Liver (tissue), 9 donors: ENCODE results near the gene APBA2. TPM values are rescaled to one million over a fixed set of nuclear protein-coding genes. Genes with fewer than 3 reads are reported as not detected.

ENCODE experiments used
- DNase-seq: peaks from one replicate; pipeline ENCODE4 v3.0.0-alpha.2; 2017; ENCODE audit warnings: low spot score
- H3K27ac ChIP-seq, 2 donors: one replicate each; pipeline ENCODE4 v1.7.0; 2013; ENCODE audit warnings: inconsistent platforms in 2 of 2, low read length in 2 of 2, control low read depth in 1 of 2, low read depth in 1 of 2, mild to moderate bottlenecking in 1 of 2
- H3K27me3 ChIP-seq, 4 donors: one replicate each; pipeline versions ENCODE4 v1.6.1 to v1.7.0; 2013; ENCODE audit warnings: low read length in 3 of 4, inconsistent platforms in 1 of 4, mild to moderate bottlenecking in 1 of 4, moderate library complexity in 1 of 4; ENCODE audit not compliant: control insufficient read depth in 4 of 4, insufficient read depth in 4 of 4
- H3K36me3 ChIP-seq, 4 donors: one replicate each; pipeline versions ENCODE4 v1.6.1 to v1.7.0; 2013; ENCODE audit warnings: low read length in 3 of 4, mild to moderate bottlenecking in 3 of 4, low read depth in 1 of 4, moderate library complexity in 1 of 4; ENCODE audit not compliant: control insufficient read depth in 4 of 4, insufficient read depth in 3 of 4
- H3K4me1 ChIP-seq, 4 donors: one replicate each; pipeline versions ENCODE4 v1.6.1 to v1.7.0; 2013; ENCODE audit warnings: low read length in 3 of 4, mild to moderate bottlenecking in 3 of 4, moderate library complexity in 1 of 4; ENCODE audit not compliant: control insufficient read depth in 4 of 4, insufficient read depth in 4 of 4
- H3K4me3 ChIP-seq, 3 donors: one replicate each; pipeline versions ENCODE4 v1.6.1 to v1.7.0; 2013; ENCODE audit warnings: low read length in 3 of 3, control low read depth in 1 of 3, low read depth in 1 of 3, mild to moderate bottlenecking in 1 of 3
- H3K9ac ChIP-seq, 2 donors: one replicate each; pipeline ENCODE4 v1.7.0; 2013; ENCODE audit warnings: low read length in 2 of 2, mild to moderate bottlenecking in 2 of 2, moderate library complexity in 2 of 2, control low read depth in 1 of 2, low read depth in 1 of 2
- H3K9me3 ChIP-seq, 4 donors: one replicate each; pipeline versions ENCODE4 v1.6.1 to v1.7.0; 2013; ENCODE audit warnings: low read length in 3 of 4; ENCODE audit not compliant: control insufficient read depth in 4 of 4
- ATF3 ChIP-seq: IDR thresholded peaks from 2 replicates; pipeline ENCODE4 v1.6.1; 2016; ENCODE audit warnings: antibody characterized with exemption
- CTCF ChIP-seq: fragments of 150-350 bp; IDR thresholded peaks from 2 replicates; pipeline ENCODE4 v1.5.1; 2017; ENCODE audit warnings: improper control_type of control experiment, low read depth, low read length; ENCODE audit not compliant: missing input control
- EGR1 ChIP-seq, 2 donors: IDR thresholded peaks; 2 replicates each; pipeline ENCODE4 v1.6.1; 2016 to 2018; ENCODE audit warnings: antibody characterized with exemption in 2 of 2, low read depth in 2 of 2
- FOXA1 ChIP-seq: IDR thresholded peaks from 2 replicates; pipeline ENCODE4 v1.6.1; 2016; ENCODE audit warnings: antibody characterized with exemption
- FOXA2 ChIP-seq: IDR thresholded peaks from 2 replicates; pipeline ENCODE4 v1.6.1; 2016; ENCODE audit warnings: antibody characterized with exemption
- HNF4A ChIP-seq, 2 donors: conservative IDR thresholded peaks; 2 replicates each; pipeline ENCODE4 v1.6.1; 2016; ENCODE audit warnings: antibody characterized with exemption in 2 of 2, mild to moderate bottlenecking in 2 of 2
- HNF4G ChIP-seq: IDR thresholded peaks from 2 replicates; pipeline ENCODE4 v1.6.1; 2016; ENCODE audit warnings: antibody characterized with exemption
- JUND ChIP-seq, 2 donors: IDR thresholded peaks; 2 replicates each; pipeline ENCODE4 v1.6.1; 2016; ENCODE audit warnings: antibody characterized with exemption in 2 of 2
- NR2F2 ChIP-seq: IDR thresholded peaks from 2 replicates; pipeline ENCODE4 v1.6.1; 2016; ENCODE audit warnings: antibody characterized with exemption
- RAD21 ChIP-seq, 2 donors: IDR thresholded peaks; 2 replicates each; pipeline ENCODE4 v1.6.1; 2016; ENCODE audit warnings: antibody characterized with exemption in 2 of 2, mild to moderate bottlenecking in 2 of 2
- REST ChIP-seq: IDR thresholded peaks from 2 replicates; pipeline ENCODE4 v1.6.1; 2016; ENCODE audit warnings: antibody characterized with exemption, mild to moderate bottlenecking
- RXRA ChIP-seq, 2 donors: IDR thresholded peaks; 2 replicates each; pipeline ENCODE4 v1.6.1; 2017 to 2018; ENCODE audit warnings: antibody characterized with exemption in 2 of 2, mild to moderate bottlenecking in 1 of 2
- SP1 ChIP-seq: IDR thresholded peaks from 2 replicates; pipeline ENCODE4 v1.6.1; 2018; ENCODE audit warnings: antibody characterized with exemption, mild to moderate bottlenecking
- YY1 ChIP-seq: IDR thresholded peaks from 2 replicates; pipeline ENCODE4 v1.6.1; 2016; ENCODE audit warnings: antibody characterized with exemption, mild to moderate bottlenecking
- ZBTB33 ChIP-seq: IDR thresholded peaks from 2 replicates; pipeline ENCODE4 v1.6.1; 2016; ENCODE audit warnings: antibody characterized with exemption
- WGBS: extraction: QIAGEN DNeasy Blood & Tissue Kit; methylation state at CpG from one replicate; pipeline ENCODE4 v1.1.7; 2013; 5-methylcytosine and 5-hydroxymethylcytosine counted together
- polyA plus RNA-seq, 2 donors: library from polyadenylated mRNA; stranded (reverse) in 1 of 2; unstranded in 1 of 2; fragments of 200-250 nt in 1 of 2; fragments of >200 nt in 1 of 2; fragmentation: Nextera tagmentation in 1 of 2; extraction: Ambion mirVana in 1 of 2; gene quantifications; one replicate each; pipeline versions ENCODE4 v1.2.1 to v1.2.3, GENCODE V29; 2013 to 2015
- total RNA-seq, 2 donors: library from RNA; depleted of rRNA; stranded (reverse); fragments of >200 nt; gene quantifications; one replicate each; pipeline ENCODE4 v1.2.3, GENCODE V29; 2014
- TF ChIP-seq, protein P1 (sequence below): IDR thresholded peaks from 2 replicates; pipeline ENCODE4 v1.6.1; 2016; ENCODE audit warnings: antibody characterized with exemption
- donor health status: healthy.
- donor health status: healthy.
- donor health status: healthy.
- donor health status: healthy.
- donor health status: healthy.

Gene APBA2
- total and polyA plus RNA-seq, 4 donors: 0.38 to 2.9 (median 1.7) TPM

DNA sequence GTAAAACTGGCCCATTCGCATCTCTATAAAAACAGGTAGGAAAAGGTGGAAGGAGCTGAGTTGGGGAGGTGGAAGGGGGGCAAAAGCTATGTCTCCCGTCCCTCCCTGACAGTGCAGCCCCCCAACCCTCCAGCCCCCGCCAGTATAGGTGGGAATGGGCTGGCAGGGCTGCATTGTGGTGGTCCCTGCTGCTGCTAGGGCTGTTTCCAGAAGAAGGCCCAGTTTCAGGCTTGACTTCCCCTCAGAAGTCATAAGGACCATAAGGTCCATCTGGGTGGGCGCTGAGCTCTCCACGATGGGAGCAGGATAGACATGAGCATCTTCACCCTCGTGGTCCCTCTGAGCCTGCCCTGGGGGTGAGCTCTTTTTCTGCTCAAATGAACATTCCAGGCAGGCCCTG, 44.2 kb downstream of the APBA2 start:
- Histone ChIP-seq H3K9me3 (peaks cover 0 to 5% (median 3%) of the 10 kb centered on the region in 4 donors), H3K27ac (no peak overlapping the region), H3K9ac (no peak overlapping the region), H3K27me3 (peaks cover 0 to 4% (median 0%) of the 10 kb centered on the region in 4 donors), H3K4me1 (no peaks in the 10 kb centered on the region), H3K36me3 (no peaks in the 10 kb centered on the region), H3K4me3 (no peak overlapping the region)
- TF ChIP-seq HNF4G: no peak
- TF ChIP-seq NR2F2: no peak
- TF ChIP-seq ZBTB33: no peak
- no peak for TF ChIP-seq CTCF
- no peak for TF ChIP-seq RAD21 (IDR thresholded peaks at IDR 0.05)
- TF ChIP-seq ATF3: no peak
- TF ChIP-seq, protein P1, sequence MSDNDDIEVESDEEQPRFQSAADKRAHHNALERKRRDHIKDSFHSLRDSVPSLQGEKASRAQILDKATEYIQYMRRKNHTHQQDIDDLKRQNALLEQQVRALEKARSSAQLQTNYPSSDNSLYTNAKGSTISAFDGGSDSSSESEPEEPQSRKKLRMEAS: no peak
- TF ChIP-seq HNF4A (conservative IDR thresholded peaks at IDR 0.05): no peak
- TF ChIP-seq FOXA1: no peak
- TF ChIP-seq SP1: no peak
- no peak for TF ChIP-seq RXRA (IDR thresholded peaks at IDR 0.05)
- no peak for TF ChIP-seq FOXA2
- TF ChIP-seq YY1: no peak
- TF ChIP-seq EGR1 (IDR thresholded peaks at IDR 0.05; ENCODE audit: low read depth in 2 of 2): no peak
- no peak for TF ChIP-seq REST
- TF ChIP-seq JUND (IDR thresholded peaks at IDR 0.05): no peak
- WGBS: 73% methylated on average over 6 of the region's 6 CpGs
- DNase-seq: no peak
